ENCODE data around the gene COL20A1. TPM values are rescaled to one million over a fixed set of nuclear protein-coding genes. Genes with fewer than 3 reads are reported as not detected.

COL20A1 gene
- total and polyA plus RNA-seq, 3 donors from 2014 or later, result 14.4 to 17.2 (median 17.1) TPM

- Histone ChIP-seq H3K9me3 (no peaks in the 10 kb centered on the region), H3K27ac (no peak overlapping the region), H3K27me3 (no peaks in the 10 kb centered on the region), H3K36me3 (ENCODE audit: low read depth, missing control alignments) (no peaks in the 10 kb centered on the region), H3K4me1 (no peaks in the 10 kb centered on the region), H3K4me3 (no peak overlapping the region)
- DNase-seq, result no peak
- TF ChIP-seq CTCF (IDR thresholded peaks at IDR 0.05) (no peak), POLR2A (IDR thresholded peaks at IDR 0.05) (no peak)
- WGBS, 2 donors, result 95 to 97% methylated on average over 5 to 7 of the region's 8 CpGs
- intact Hi-C loops (cut with DNase I; ENCODE audit: low total_unique reads), result no loop called here
Measured at GRCh38 chr20:63327231-63327745, 34.3 kb downstream of the COL20A1 start.

GRCh38 chr20:63328026-63328700, 35.2 kb downstream of the COL20A1 start:
- H3K27me3 ChIP-seq, result no peaks in the 10 kb centered on the region
- 84 to 89% methylated on average over 7 to 20 of the region's 20 CpGs for WGBS, 2 donors

GRCh38 chr20:63328718-63329275, 35.8 kb downstream of the COL20A1 start:
- Histone ChIP-seq H3K27me3 (no peaks in the 10 kb centered on the region), H3K9me3 (no peaks in the 10 kb centered on the region), H3K4me1 (no peaks in the 10 kb centered on the region), H3K4me3 (no peak overlapping the region), H3K36me3 (ENCODE audit: low read depth, missing control alignments) (no peaks in the 10 kb centered on the region), H3K27ac (no peak overlapping the region)
- 62 to 85% methylated on average over 7 to 21 of the region's 21 CpGs for WGBS, 2 donors
- intact Hi-C loops (cut with DNase I; ENCODE audit: low total_unique reads), result no loop called here
- no peak for DNase-seq
- TF ChIP-seq POLR2A (IDR thresholded peaks at IDR 0.05), result no peak
- TF ChIP-seq CTCF (IDR thresholded peaks at IDR 0.05), result no peak

More at GRCh38 chr20:63328026-63328700, 35.2 kb downstream of the COL20A1 start:
- TF ChIP-seq CTCF (IDR thresholded peaks at IDR 0.05) (no peak), POLR2A (IDR thresholded peaks at IDR 0.05) (no peak)
- no peak for DNase-seq
- intact Hi-C loops (cut with DNase I; ENCODE audit: low total_unique reads), result no loop called here
- no peak overlapping the region for H3K27ac ChIP-seq
- no peak overlapping the region for H3K4me3 ChIP-seq
- no peaks in the 10 kb centered on the region for H3K9me3 ChIP-seq
- H3K4me1 ChIP-seq, result no peaks in the 10 kb centered on the region
- no peaks in the 10 kb centered on the region for H3K36me3 ChIP-seq (ENCODE audit: low read depth, missing control alignments)

GRCh38 chr20:63329331-63330083, 36.5 kb downstream of the COL20A1 start:
- Histone ChIP-seq H3K27me3 (no peaks in the 10 kb centered on the region), H3K4me3 (no peak overlapping the region), H3K9me3 (no peaks in the 10 kb centered on the region), H3K4me1 (no peaks in the 10 kb centered on the region), H3K36me3 (ENCODE audit: low read depth, missing control alignments) (no peaks in the 10 kb centered on the region), H3K27ac (no peak overlapping the region)
- TF ChIP-seq CTCF (IDR thresholded peaks at IDR 0.05), result no peak
- TF ChIP-seq POLR2A (IDR thresholded peaks at IDR 0.05), result no peak
- no peak for DNase-seq
- WGBS, 2 donors, result 94 to 95% methylated on average over 12 to 18 of the region's 18 CpGs
- intact Hi-C loops (cut with DNase I; ENCODE audit: low total_unique reads), result no loop called here

Data from testis (tissue), 3 donors.